ENCODE results near the gene CARD11.

Gene CARD11

GRCh38 chr7:2965745-2966270 lies 77.9 kb downstream of the CARD11 start:
- no peak for DNase-seq (ENCODE audit: low read depth)
- H3K4me3 ChIP-seq (ENCODE audit: control insufficient read depth, low read depth, low read length): no peak overlapping the region
- TF ChIP-seq CTCF (conservative IDR thresholded peaks at IDR 0.05; ENCODE audit: control insufficient read depth, insufficient read depth, low read depth, low read length): no peak

GRCh38 chr7:2965301-2965700 lies 78.4 kb downstream of the CARD11 start:
- no peak for DNase-seq (ENCODE audit: low read depth)
- no peak for TF ChIP-seq CTCF (conservative IDR thresholded peaks at IDR 0.05; ENCODE audit: control insufficient read depth, insufficient read depth, low read depth, low read length)

GRCh38 chr7:2964208-2964607 lies 79.5 kb downstream of the CARD11 start:
- no peak for TF ChIP-seq CTCF (conservative IDR thresholded peaks at IDR 0.05; ENCODE audit: control insufficient read depth, insufficient read depth, low read depth, low read length)
- H3K4me3 ChIP-seq (ENCODE audit: control insufficient read depth, low read depth, low read length): no peak overlapping the region
- DNase-seq (ENCODE audit: low read depth): no peak

More at GRCh38 chr7:2965301-2965700, 78.4 kb downstream of the CARD11 start:
- no peak overlapping the region for H3K4me3 ChIP-seq (ENCODE audit: control insufficient read depth, low read depth, low read length)

- TF ChIP-seq CTCF (conservative IDR thresholded peaks at IDR 0.05; ENCODE audit: control insufficient read depth, insufficient read depth, low read depth, low read length): no peak
- DNase-seq (ENCODE audit: low read depth): no peak
- no peak overlapping the region for H3K4me3 ChIP-seq (ENCODE audit: control insufficient read depth, low read depth, low read length)
Observed at GRCh38 chr7:2962865-2963264, 80.8 kb downstream of the CARD11 start.

- no peak for DNase-seq (ENCODE audit: low read depth)
- H3K4me3 ChIP-seq (ENCODE audit: control insufficient read depth, low read depth, low read length): no peak overlapping the region
- TF ChIP-seq CTCF (conservative IDR thresholded peaks at IDR 0.05; ENCODE audit: control insufficient read depth, insufficient read depth, low read depth, low read length): no peak
Observed at GRCh38 chr7:2959828-2960599, 83.7 kb downstream of the CARD11 start.

- no peak for DNase-seq (ENCODE audit: low read depth)
- no peak for TF ChIP-seq CTCF (conservative IDR thresholded peaks at IDR 0.05; ENCODE audit: control insufficient read depth, insufficient read depth, low read depth, low read length)
- H3K4me3 ChIP-seq (ENCODE audit: control insufficient read depth, low read depth, low read length): no peak overlapping the region
Observed at GRCh38 chr7:2959103-2959680, 84.5 kb downstream of the CARD11 start.
